DND-41 (cell line): ENCODE measurements around the gene LDB2.

ENCODE experiments used
- CTCF ChIP-seq: IDR thresholded peaks from 2 replicates; pipeline ENCODE4 v1.5.1; 2012; ENCODE audit warnings: borderline replicate concordance, low read length, moderate library complexity, mild to moderate bottlenecking; ENCODE audit not compliant: poor library complexity, severe bottlenecking; ENCODE audit errors: extremely low read depth
- EZH2 ChIP-seq: IDR thresholded peaks from 3 replicates; pipeline ENCODE4 v1.6.1; 2012; ENCODE audit warnings: borderline replicate concordance, low read depth, mild to moderate bottlenecking, moderate library complexity, low read length, inconsistent platforms; ENCODE audit not compliant: severe bottlenecking

- no peak for TF ChIP-seq CTCF
- no peak for TF ChIP-seq EZH2
Measured at GRCh38 chr4:16484711-16485110, 413.7 kb downstream of the LDB2 start.
